ENCODE data around the gene KRAS. TPM values are rescaled to one million over a fixed set of nuclear protein-coding genes. Genes with fewer than 3 reads are reported as not detected.

The KRAS gene
- total and polyA plus RNA-seq, 2 donors (not counting 3 experiments of a cell fraction or from before 2014, with no cell fraction given): 9.1 to 22.8 TPM

- H2AFZ ChIP-seq (ENCODE audit: low read depth, low read length): no peak overlapping the region
- CTCF ChIA-PET: interaction anchor here (1.0 kb wide), 1 partner anchor 18 kb away, joined by 3 read pairs; no protein-coding TSS in a partner anchor
- FAIRE-seq: no peak
- dilution Hi-C loops (cut with MboI; ENCODE audit: extremely low pct_ligation_motif_present, low sequenced_read_pairs) (no loop called here), intact Hi-C loops (cut with micrococcal nuclease) (no loop called here)
- H3K4me1 ChIP-seq (ENCODE audit: control insufficient read depth, extremely low read depth, insufficient read depth, low read length): no peaks in the 10 kb centered on the region
- BruUV-seq (replicated peaks): no TSS peak
- no peak for TF ChIP-seq CTCF (IDR thresholded peaks at IDR 0.05; ENCODE audit: extremely low read depth in 1 of 2, insufficient read depth in 1 of 2, low read depth in 1 of 2, low read length in 2 of 2)
- H3K79me2 ChIP-seq (ENCODE audit: control insufficient read depth, insufficient read depth, low read length): no peaks in the 10 kb centered on the region
- H3K9me1 ChIP-seq (replicated peaks; ENCODE audit: control insufficient read depth, extremely low read depth, insufficient read depth, low read length): no peaks in the 10 kb centered on the region
- no peak overlapping the region for H3K27ac ChIP-seq (ENCODE audit: insufficient read depth, low read depth, low read length)
- H3K36me3 ChIP-seq (ENCODE audit: control insufficient read depth in 2 of 2, extremely low read depth in 1 of 2, insufficient read depth in 2 of 2, low read length in 2 of 2): no peaks in the 10 kb centered on the region
- H3K4me3 ChIP-seq (replicated peaks in 1 of 3; ENCODE audit: insufficient read depth in 1 of 3, low read depth in 1 of 3, low read length in 3 of 3): no peak overlapping the region
- H3K9ac ChIP-seq (replicated peaks; ENCODE audit: extremely low read depth, insufficient read depth, low read length): no peak overlapping the region
- H3K4me2 ChIP-seq (ENCODE audit: insufficient read depth, low read length): no peak overlapping the region
- peaks cover 2 to 7% of the 10 kb centered on the region in 2 experiments for H3K27me3 ChIP-seq (ENCODE audit: control insufficient read depth in 2 of 2, insufficient read depth in 2 of 2, low read length in 2 of 2)
- DNase-seq (ENCODE audit: low read depth, low spot score): no peak
- H4K20me1 ChIP-seq (replicated peaks; ENCODE audit: control insufficient read depth, extremely low read depth, insufficient read depth, low read length): no peaks in the 10 kb centered on the region
- POLR2A ChIA-PET: no interaction called here
- no peaks in the 10 kb centered on the region for H3K9me3 ChIP-seq (replicated peaks; ENCODE audit: control insufficient read depth, insufficient read depth, low read length)
These were observed 13.4 kb upstream of the KRAS start for GRCh38 chr12:25264114-25264513.

GRCh38 chr12:25263594-25263993 lies 12.9 kb upstream of the KRAS start:
- POLR2A ChIA-PET: no interaction called here
- CTCF ChIA-PET: no interaction called here
- H3K36me3 ChIP-seq (ENCODE audit: control insufficient read depth in 2 of 2, extremely low read depth in 1 of 2, insufficient read depth in 2 of 2, low read length in 2 of 2): no peaks in the 10 kb centered on the region

More at GRCh38 chr12:25263594-25263993, 12.9 kb upstream of the KRAS start:
- Histone ChIP-seq H3K9me3 (replicated peaks; ENCODE audit: control insufficient read depth, insufficient read depth, low read length) (no peaks in the 10 kb centered on the region), H3K27me3 (ENCODE audit: control insufficient read depth in 2 of 2, insufficient read depth in 2 of 2, low read length in 2 of 2) (peaks cover 2 to 7% of the 10 kb centered on the region in 2 experiments), H3K4me2 (ENCODE audit: insufficient read depth, low read length) (no peak overlapping the region), H3K4me1 (ENCODE audit: control insufficient read depth, extremely low read depth, insufficient read depth, low read length) (no peaks in the 10 kb centered on the region), H2AFZ (ENCODE audit: low read depth, low read length) (no peak overlapping the region), H3K4me3 (replicated peaks in 1 of 3; ENCODE audit: insufficient read depth in 1 of 3, low read depth in 1 of 3, low read length in 3 of 3) (no peak overlapping the region), H3K9me1 (replicated peaks; ENCODE audit: control insufficient read depth, extremely low read depth, insufficient read depth, low read length) (no peaks in the 10 kb centered on the region), H4K20me1 (replicated peaks; ENCODE audit: control insufficient read depth, extremely low read depth, insufficient read depth, low read length) (no peaks in the 10 kb centered on the region), H3K27ac (ENCODE audit: insufficient read depth, low read depth, low read length) (no peak overlapping the region), H3K9ac (replicated peaks; ENCODE audit: extremely low read depth, insufficient read depth, low read length) (no peak overlapping the region), H3K79me2 (ENCODE audit: control insufficient read depth, insufficient read depth, low read length) (no peaks in the 10 kb centered on the region)
- no TSS peak for BruUV-seq (replicated peaks)
- dilution Hi-C loops (cut with MboI; ENCODE audit: extremely low pct_ligation_motif_present, low sequenced_read_pairs) (no loop called here), intact Hi-C loops (cut with micrococcal nuclease) (no loop called here)
- no peak for DNase-seq (ENCODE audit: low read depth, low spot score)
- TF ChIP-seq MAX (IDR thresholded peaks at IDR 0.05; ENCODE audit: insufficient read depth, insufficient read length): no peak
- TF ChIP-seq JUN (IDR thresholded peaks at IDR 0.05; ENCODE audit: borderline replicate concordance, insufficient read depth, insufficient read length, low read depth): no peak
- no peak for TF ChIP-seq FOS (IDR thresholded peaks at IDR 0.05; ENCODE audit: borderline replicate concordance, insufficient read depth, low read length)
- no peak for TF ChIP-seq EZH2 (IDR thresholded peaks at IDR 0.05; ENCODE audit: borderline replicate concordance, low read depth, low read length, severe bottlenecking)
- no peak for TF ChIP-seq CTCF (IDR thresholded peaks at IDR 0.05; ENCODE audit: extremely low read depth in 1 of 2, insufficient read depth in 1 of 2, low read depth in 1 of 2, low read length in 2 of 2)
- FAIRE-seq: no peak
